IPS DF 6.9 (cell line): ENCODE data around the gene EXOC2.
"Not testable (repeated sequence)": the region's sequence is repeated elsewhere in the genome, so short reads cannot be mapped to it uniquely, and the experiment has no call there.

ENCODE experiments used
- DNase-seq: peaks from one replicate; pipeline ENCODE4 v3.0.0-alpha.2; 2013; ENCODE audit warnings: low read depth, low spot score
- H3K27ac ChIP-seq: one replicate; pipeline ENCODE4 v1.5.1; 2013; ENCODE audit warnings: low read length, control low read depth
- H3K27me3 ChIP-seq: 2 replicates; pipeline ENCODE4 v1.6.1; 2013; ENCODE audit warnings: mild to moderate bottlenecking, low read length; ENCODE audit not compliant: control insufficient read depth, insufficient read depth
- H3K36me3 ChIP-seq: 2 replicates; pipeline ENCODE4 v1.6.1; 2013; ENCODE audit warnings: low read length; ENCODE audit not compliant: control insufficient read depth, insufficient read depth
- H3K4me1 ChIP-seq: 2 replicates; pipeline ENCODE4 v1.6.1; 2013; ENCODE audit warnings: low read length; ENCODE audit not compliant: control insufficient read depth, insufficient read depth
- H3K4me3 ChIP-seq: 2 replicates; pipeline ENCODE4 v1.5.1; 2013; ENCODE audit warnings: mild to moderate bottlenecking, low read length
- H3K9me3 ChIP-seq: 2 replicates; pipeline ENCODE4 v1.6.1; 2013; ENCODE audit warnings: low read length, inconsistent platforms; ENCODE audit not compliant: control insufficient read depth, insufficient read depth
- WGBS: extraction: QIAGEN DNeasy Blood & Tissue Kit; methylation state at CpG from one replicate; pipeline ENCODE4 v1.1.7; 2013; ENCODE audit warnings: mixed read lengths, missing lambda C conversion rate; ENCODE audit not compliant: insufficient read length, insufficient coverage; 5-methylcytosine and 5-hydroxymethylcytosine counted together

Gene EXOC2

DNA sequence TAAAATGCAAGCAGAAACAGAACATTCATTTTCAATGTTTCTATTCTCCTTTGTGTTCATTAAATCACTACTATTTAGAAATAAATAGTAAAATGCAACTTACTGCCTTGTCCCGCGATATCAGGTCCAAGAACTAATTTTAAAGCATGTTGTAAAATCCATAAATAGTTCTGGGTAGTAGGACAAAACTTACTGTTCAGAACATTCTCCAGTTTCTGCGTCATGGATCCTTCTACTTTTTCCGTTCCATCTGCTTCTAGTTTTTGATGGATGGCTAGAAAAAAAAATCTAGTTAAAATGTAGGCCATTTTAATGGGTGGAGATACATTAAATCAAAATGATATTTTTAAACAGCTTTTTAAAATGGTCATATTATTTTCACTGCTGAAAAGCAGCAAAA is 83.0 kb downstream of the EXOC2 start:
- no peak overlapping the region for H3K27ac ChIP-seq
- WGBS = no CpG with 5 or more reads among the region's 4 CpGs

DNA sequence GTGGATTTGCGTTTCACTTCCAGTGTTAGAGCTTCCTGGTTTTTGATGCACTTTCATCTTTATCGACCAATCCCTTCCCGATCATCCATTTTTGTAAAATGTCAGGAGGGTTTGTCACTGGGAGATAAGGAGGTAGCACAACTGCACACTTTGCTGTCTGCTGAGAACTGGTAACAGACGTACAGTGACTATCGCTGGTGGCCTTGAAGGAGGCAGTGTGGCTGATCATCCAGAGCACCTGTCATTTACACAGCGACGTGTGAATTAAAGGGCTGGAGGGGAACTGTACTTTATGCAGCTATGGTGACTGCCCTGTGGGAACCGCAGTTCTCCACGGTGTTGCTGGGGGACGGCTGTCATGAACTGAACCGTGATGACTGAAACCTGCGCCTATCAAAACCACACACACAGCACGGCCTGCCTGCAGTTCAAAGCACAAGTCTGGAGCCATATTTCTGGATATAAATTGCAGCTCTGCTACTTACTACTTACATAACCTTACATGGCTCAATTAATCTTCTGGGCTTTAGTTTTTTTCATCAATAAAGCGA is 86.0 kb downstream of the EXOC2 start:
- Histone ChIP-seq H3K27ac (no peak overlapping the region), H3K9me3 (no peaks in the 10 kb centered on the region), H3K27me3 (no peaks in the 10 kb centered on the region), H3K4me3 (no peak overlapping the region), H3K36me3 (no peaks in the 10 kb centered on the region), H3K4me1 (no peaks in the 10 kb centered on the region)
- no CpG with 5 or more reads among the region's 14 CpGs for WGBS
- DNase-seq = no peak

More for the DNA sequence above, 83.0 kb downstream of the EXOC2 start:
- Histone ChIP-seq H3K4me1 (no peaks in the 10 kb centered on the region), H3K9me3 (no peaks in the 10 kb centered on the region), H3K36me3 (no peaks in the 10 kb centered on the region), H3K4me3 (no peak overlapping the region), H3K27me3 (no peaks in the 10 kb centered on the region)
- no peak for DNase-seq

DNA sequence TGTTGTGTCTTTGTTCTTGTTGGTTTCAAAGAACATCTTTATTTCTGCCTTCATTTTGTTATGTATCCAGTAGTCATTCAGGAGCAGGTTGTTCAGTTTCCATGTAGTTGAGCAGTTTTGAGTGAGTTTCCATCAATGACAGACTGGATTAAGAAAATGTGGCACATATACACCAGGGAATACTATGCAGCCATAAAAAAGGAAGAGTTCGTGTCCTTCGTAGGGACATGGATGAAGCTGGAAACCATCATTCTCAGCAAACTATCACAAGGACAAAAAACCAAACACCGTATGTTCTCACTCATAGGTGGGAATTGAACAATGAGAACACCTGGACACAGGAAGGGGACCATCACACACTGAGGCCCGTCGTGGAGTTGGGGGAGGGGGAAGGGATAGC is 87.0 kb downstream of the EXOC2 start:
- not testable (repeated sequence) for DNase-seq, H3K9me3 ChIP-seq, H3K36me3 ChIP-seq, H3K4me1 ChIP-seq, H3K27me3 ChIP-seq, H3K4me3 ChIP-seq, H3K27ac ChIP-seq
- WGBS = no CpG with 5 or more reads among the region's 5 CpGs

DNA sequence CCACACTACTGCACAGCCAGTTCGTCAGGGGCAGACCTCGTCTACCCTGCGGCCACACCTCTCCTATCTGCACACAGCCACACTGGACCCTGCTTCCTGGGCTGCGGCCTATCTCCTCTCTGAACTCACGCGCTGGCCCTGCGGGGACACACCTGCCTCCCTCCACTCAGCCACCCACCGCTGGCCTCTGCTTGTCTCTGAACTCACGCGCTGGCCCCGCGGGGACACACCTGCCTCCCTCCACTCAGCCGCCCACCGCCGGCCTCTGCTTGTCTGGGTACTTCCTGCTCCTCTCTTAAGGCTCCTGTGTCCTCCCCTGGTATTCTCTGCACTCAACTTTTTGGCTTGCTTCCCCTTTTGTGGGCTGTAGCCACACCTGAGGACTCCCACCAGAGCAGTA is 88.4 kb downstream of the EXOC2 start:
- DNase-seq = no peak
- Histone ChIP-seq H3K27ac (no peak overlapping the region), H3K4me3 (no peak overlapping the region), H3K4me1 (no peaks in the 10 kb centered on the region), H3K9me3 (no peaks in the 10 kb centered on the region), H3K36me3 (no peaks in the 10 kb centered on the region), H3K27me3 (no peaks in the 10 kb centered on the region)
- WGBS = no CpG with 5 or more reads among the region's 15 CpGs

DNA sequence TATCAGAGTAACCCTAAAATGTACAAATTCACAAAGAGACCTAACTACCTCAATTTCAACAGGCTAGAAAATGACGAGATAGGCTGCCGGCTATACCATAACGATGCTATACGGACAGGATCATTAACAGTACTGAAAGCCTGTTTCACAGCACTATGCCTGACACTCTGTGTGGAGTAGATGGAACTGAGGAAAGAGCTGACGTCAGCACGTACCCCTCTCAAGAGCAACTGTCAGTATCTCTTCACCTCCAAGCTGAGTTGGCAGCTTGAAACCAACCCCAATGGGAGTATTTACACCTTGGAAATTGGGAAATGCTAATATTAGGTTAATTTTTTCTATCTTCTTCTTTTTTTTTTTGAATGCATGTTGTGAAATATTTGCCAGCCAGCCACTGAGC is 89.7 kb downstream of the EXOC2 start:
- no peaks in the 10 kb centered on the region for H3K27me3 ChIP-seq
- no peaks in the 10 kb centered on the region for H3K36me3 ChIP-seq
- WGBS = no CpG with 5 or more reads among the region's 6 CpGs
- H3K4me3 ChIP-seq = no peak overlapping the region
- no peaks in the 10 kb centered on the region for H3K4me1 ChIP-seq
- DNase-seq = no peak
- no peak overlapping the region for H3K27ac ChIP-seq
- no peaks in the 10 kb centered on the region for H3K9me3 ChIP-seq

DNA sequence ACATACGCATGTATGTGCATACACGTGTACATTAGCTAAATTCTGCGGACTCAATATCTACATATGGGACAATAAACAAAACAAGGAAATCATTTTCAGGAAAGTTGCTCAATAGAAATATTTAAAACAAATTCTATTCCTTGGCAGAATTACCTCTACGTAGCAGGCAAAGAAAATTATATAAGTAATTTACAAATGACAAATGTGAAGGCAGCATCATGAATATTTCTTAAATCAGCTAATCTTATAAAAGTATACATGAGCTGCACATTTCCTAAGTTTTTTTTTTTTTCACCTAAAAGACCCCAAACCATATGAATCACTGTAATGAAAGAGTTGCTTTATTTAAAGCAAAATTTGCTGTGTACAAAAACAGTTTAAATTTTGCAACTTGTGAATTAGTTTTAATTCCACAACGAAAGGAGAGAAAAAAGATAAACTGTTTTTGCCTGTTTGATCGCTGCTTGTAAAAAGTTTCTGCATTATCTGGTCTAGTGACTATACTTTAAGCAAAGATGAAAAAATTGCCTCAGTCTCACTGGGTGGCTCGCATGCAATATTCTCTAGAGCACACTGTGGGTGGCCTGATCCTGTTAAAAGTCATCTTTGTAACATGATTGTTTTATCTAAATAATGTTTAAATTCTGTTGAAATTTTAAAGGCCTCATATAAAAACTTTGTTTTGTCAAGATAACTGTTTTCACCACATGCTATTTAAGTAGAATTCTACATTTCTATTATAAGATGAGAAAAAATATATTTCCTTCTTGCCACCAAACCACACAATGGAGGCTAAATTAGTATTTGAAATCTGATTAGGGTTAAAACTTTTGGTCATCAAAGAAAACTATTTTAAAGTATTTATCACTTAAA is 93.1 kb downstream of the EXOC2 start:
- H3K27me3 ChIP-seq = no peaks in the 10 kb centered on the region
- no peaks in the 10 kb centered on the region for H3K9me3 ChIP-seq
- no CpG with 5 or more reads among the region's 7 CpGs for WGBS
- no peaks in the 10 kb centered on the region for H3K36me3 ChIP-seq
- DNase-seq = no peak
- H3K4me3 ChIP-seq = no peak overlapping the region
- H3K4me1 ChIP-seq = no peaks in the 10 kb centered on the region
- H3K27ac ChIP-seq = no peak overlapping the region

DNA sequence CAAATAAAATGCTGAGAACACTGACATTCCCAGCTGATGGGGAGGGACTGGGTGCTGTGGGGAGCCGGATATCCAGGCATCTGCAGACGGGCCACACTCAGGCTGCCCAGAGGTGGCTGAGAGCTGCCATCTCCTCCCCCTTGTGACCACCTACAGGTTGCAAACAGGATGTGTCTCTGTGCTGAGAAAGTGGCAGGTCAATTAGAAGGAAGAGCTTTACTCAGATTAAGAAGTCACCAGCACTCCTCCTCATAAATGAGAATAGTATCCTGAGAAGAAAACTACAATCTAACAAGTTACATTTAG is 99.1 kb downstream of the EXOC2 start:
- DNase-seq = no peak
- Histone ChIP-seq H3K27ac (no peak overlapping the region), H3K27me3 (no peaks in the 10 kb centered on the region), H3K4me1 (peaks cover 1% of the 10 kb centered on the region; the same call in 1 of the 2 replicates), H3K4me3 (no peak overlapping the region), H3K9me3 (no peaks in the 10 kb centered on the region), H3K36me3 (peaks cover 3% of the 10 kb centered on the region; the same call in 1 of the 2 replicates)
- no CpG with 5 or more reads among the region's 2 CpGs for WGBS

DNA sequence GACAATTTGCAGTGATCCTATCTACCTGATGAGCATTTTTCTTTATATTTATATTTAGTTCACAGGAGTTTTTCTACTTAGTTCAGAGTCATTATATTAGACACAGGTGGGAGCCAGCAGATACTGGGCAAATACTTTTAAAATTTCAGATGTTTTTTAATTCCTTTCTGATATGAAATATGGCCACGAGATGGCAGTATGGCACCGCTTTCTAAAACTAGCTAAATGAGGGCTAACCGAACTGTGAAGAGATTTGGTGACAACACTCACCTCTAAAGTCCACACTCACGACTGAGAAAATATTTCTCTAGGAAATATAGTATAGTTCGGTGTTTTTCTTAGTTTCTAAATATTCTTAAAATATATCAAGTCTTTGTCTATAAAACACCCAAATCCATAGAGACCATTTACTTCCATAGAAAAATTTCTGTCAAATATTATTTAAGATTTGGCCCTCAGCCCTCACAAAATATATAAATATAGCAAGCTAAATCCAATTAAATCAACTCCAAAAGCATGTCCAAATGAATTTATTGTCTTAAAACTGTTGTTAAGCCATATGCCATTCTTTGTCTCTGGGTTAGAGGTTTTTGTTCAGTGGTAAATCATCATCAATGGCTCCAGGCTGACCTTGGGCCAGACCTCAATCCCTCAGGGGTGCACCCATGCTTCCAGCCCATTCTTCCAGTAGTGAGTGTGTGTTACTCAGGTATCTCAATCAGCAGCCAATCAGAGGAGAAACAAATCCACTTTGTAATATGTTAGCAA is 99.6 kb downstream of the EXOC2 start:
- DNase-seq = no peak
- H3K27ac ChIP-seq = no peak overlapping the region
- peaks cover 3% of the 10 kb centered on the region; the same call in 1 of the 2 replicates for H3K36me3 ChIP-seq

DNA sequence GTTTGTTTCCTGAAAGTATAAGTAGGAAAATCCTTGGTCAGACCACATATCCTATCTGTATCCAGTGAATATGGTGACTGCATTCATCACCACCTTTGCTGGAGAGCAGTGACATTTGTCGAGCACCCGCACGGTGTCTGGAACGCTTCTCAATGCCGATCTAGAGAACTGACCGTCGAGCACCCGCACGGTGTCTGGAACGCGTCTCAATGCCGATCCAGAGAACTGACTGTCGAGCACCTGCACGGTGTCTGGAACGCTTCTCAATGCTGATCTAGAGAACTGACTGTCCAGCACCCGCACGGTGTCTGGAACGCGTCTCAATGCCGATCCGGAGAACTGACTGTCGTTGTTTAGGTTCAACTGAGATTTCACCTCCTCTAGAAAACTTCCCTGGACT is 103.8 kb downstream of the EXOC2 start:
- DNase-seq = no peak
- WGBS = no CpG with 5 or more reads among the region's 22 CpGs
- Histone ChIP-seq H3K27me3 (no peaks in the 10 kb centered on the region), H3K4me3 (no peak overlapping the region), H3K9me3 (no peaks in the 10 kb centered on the region), H3K36me3 (peaks cover 3% of the 10 kb centered on the region; the same call in 1 of the 2 replicates), H3K4me1 (peaks cover 1% of the 10 kb centered on the region; the same call in 1 of the 2 replicates), H3K27ac (no peak overlapping the region)

More for the DNA sequence above, 99.6 kb downstream of the EXOC2 start:
- no peaks in the 10 kb centered on the region for H3K27me3 ChIP-seq
- H3K4me1 ChIP-seq = peaks cover 1% of the 10 kb centered on the region; the same call in 1 of the 2 replicates
- no peaks in the 10 kb centered on the region for H3K9me3 ChIP-seq
- no CpG with 5 or more reads among the region's 5 CpGs for WGBS
- no peak overlapping the region for H3K4me3 ChIP-seq

DNA sequence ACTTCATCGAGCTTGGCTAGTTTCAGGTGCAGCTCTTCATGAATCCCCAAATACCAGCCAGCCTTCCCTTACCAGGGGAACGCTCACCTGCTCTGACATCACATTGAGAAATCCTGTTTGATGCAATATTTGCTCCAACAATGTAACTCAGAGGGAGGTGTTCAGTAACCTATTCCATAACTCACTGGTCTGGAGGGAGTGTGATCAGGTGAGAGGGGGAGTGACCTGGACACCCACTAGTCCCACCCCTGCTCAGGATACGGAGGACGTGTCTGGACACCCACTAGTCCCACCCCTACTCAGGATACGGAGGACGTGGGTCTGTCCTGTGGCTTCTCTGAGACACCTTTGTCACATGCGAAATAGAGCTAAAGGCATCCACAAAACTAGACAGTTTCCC is 106.4 kb downstream of the EXOC2 start:
- no peaks in the 10 kb centered on the region for H3K4me1 ChIP-seq
- H3K27ac ChIP-seq = no peak overlapping the region
- H3K9me3 ChIP-seq = no peaks in the 10 kb centered on the region
- no CpG with 5 or more reads among the region's 7 CpGs for WGBS
- H3K36me3 ChIP-seq = no peaks in the 10 kb centered on the region
- H3K4me3 ChIP-seq = no peak overlapping the region
- no peak for DNase-seq
- no peaks in the 10 kb centered on the region for H3K27me3 ChIP-seq
